H9 (cell line): ENCODE results near the gene DCAF17. TPM values are rescaled to one million over a fixed set of nuclear protein-coding genes. Genes with fewer than 3 reads are reported as not detected.

Source experiments
- DNase-seq: peaks from one replicate; pipeline ENCODE4 v3.0.0-alpha.2; 2017
- H2AFZ ChIP-seq: one replicate; pipeline ENCODE4 v1.6.1; 2013; ENCODE audit warnings: mild to moderate bottlenecking, low read length, control low read depth, moderate library complexity
- H2AK5ac ChIP-seq: 2 replicates; pipeline ENCODE4 v1.6.1; 2013; ENCODE audit warnings: low read length, control low read depth, mixed read lengths; ENCODE audit not compliant: insufficient read length
- H2BK120ac ChIP-seq: one replicate; pipeline ENCODE4 v1.6.1; 2013; ENCODE audit warnings: low read depth, mild to moderate bottlenecking, low read length, control low read depth, inconsistent platforms; ENCODE audit not compliant: poor library complexity, severe bottlenecking
- H2BK12ac ChIP-seq: 2 replicates; pipeline ENCODE4 v1.6.1; 2013; ENCODE audit warnings: low read length, control low read depth, mixed read lengths, low read depth; ENCODE audit not compliant: insufficient read length
- H2BK15ac ChIP-seq: 2 replicates; pipeline ENCODE4 v1.6.1; 2013; ENCODE audit warnings: low read depth, low read length, control low read depth
- H2BK20ac ChIP-seq: one replicate; pipeline ENCODE4 v1.6.1; 2013; ENCODE audit warnings: low read depth, mild to moderate bottlenecking, low read length, control low read depth, inconsistent platforms; ENCODE audit not compliant: poor library complexity, severe bottlenecking
- H2BK5ac ChIP-seq: 2 replicates; pipeline ENCODE4 v1.6.1; 2013; ENCODE audit warnings: low read length, control low read depth, mixed read lengths; ENCODE audit not compliant: insufficient read length
- H3K14ac ChIP-seq: 2 replicates; pipeline ENCODE4 v1.6.1; 2013; ENCODE audit warnings: low read length, control low read depth; ENCODE audit not compliant: insufficient read depth
- H3K18ac ChIP-seq: 2 replicates; pipeline ENCODE4 v1.6.1; 2013; ENCODE audit warnings: low read depth, mild to moderate bottlenecking, mixed read lengths, low read length, control low read depth; ENCODE audit not compliant: insufficient read length
- H3K23ac ChIP-seq: 2 replicates; pipeline ENCODE4 v1.6.1; 2013; ENCODE audit warnings: low read length, control low read depth, mixed read lengths, low read depth; ENCODE audit not compliant: insufficient read length
- H3K23me2 ChIP-seq: 2 replicates; pipeline ENCODE4 v1.6.1; 2013; ENCODE audit warnings: low read depth, mild to moderate bottlenecking, mixed read lengths, low read length, control low read depth; ENCODE audit not compliant: insufficient read length, poor library complexity, severe bottlenecking
- H3K27ac ChIP-seq: 2 replicates; pipeline ENCODE4 v1.5.1; 2013; ENCODE audit warnings: low read length, control low read depth, mixed read lengths, low read depth; ENCODE audit not compliant: insufficient read length
- H3K27me3 ChIP-seq: 2 replicates; pipeline ENCODE4 v1.6.1; 2013; ENCODE audit warnings: low read length, control low read depth, inconsistent platforms; ENCODE audit not compliant: insufficient read depth
- H3K4ac ChIP-seq: 2 replicates; pipeline ENCODE4 v1.6.1; 2013; ENCODE audit warnings: low read depth, mild to moderate bottlenecking, control low read depth, inconsistent platforms, low read length, moderate library complexity
- H3K4me1 ChIP-seq: 2 replicates; pipeline ENCODE4 v1.6.1; 2013; ENCODE audit warnings: low read length, control low read depth, inconsistent platforms; ENCODE audit not compliant: insufficient read depth
- H3K4me2 ChIP-seq: 2 replicates; pipeline ENCODE4 v1.6.1; 2013; ENCODE audit warnings: low read length, control low read depth, mixed read lengths; ENCODE audit not compliant: insufficient read length, insufficient read depth
- H3K56ac ChIP-seq: 2 replicates; pipeline ENCODE4 v1.6.1; 2013; ENCODE audit warnings: low read depth, mild to moderate bottlenecking, mixed read lengths, low read length, control low read depth; ENCODE audit not compliant: insufficient read length
- H3K79me1 ChIP-seq: 2 replicates; pipeline ENCODE4 v1.6.1; 2013; ENCODE audit warnings: low read depth, mild to moderate bottlenecking, moderate library complexity, low read length, control low read depth, inconsistent platforms; ENCODE audit not compliant: insufficient read depth, poor library complexity, severe bottlenecking
- H3K79me2 ChIP-seq: 2 replicates; pipeline ENCODE4 v1.6.1; 2013; ENCODE audit warnings: low read length, control low read depth, inconsistent platforms; ENCODE audit not compliant: insufficient read depth
- H3K9ac ChIP-seq: 2 replicates; pipeline ENCODE4 v1.6.1; 2013; ENCODE audit warnings: low read length, control low read depth, mixed read lengths; ENCODE audit not compliant: insufficient read length; ENCODE audit errors: extremely low read depth
- H3K9me3 ChIP-seq: one replicate; pipeline ENCODE4 v1.6.1; 2013; ENCODE audit warnings: low read depth, low read length, inconsistent platforms; ENCODE audit not compliant: control insufficient read depth
- H3T11ph ChIP-seq: one replicate; pipeline ENCODE4 v1.6.1; 2013; ENCODE audit warnings: mild to moderate bottlenecking, low read length, control low read depth, inconsistent platforms
- H4K20me1 ChIP-seq: one replicate; pipeline ENCODE4 v1.6.1; 2013; ENCODE audit not compliant: control insufficient read depth, insufficient read length, insufficient read depth
- H4K5ac ChIP-seq: 2 replicates; pipeline ENCODE4 v1.6.1; 2013; ENCODE audit warnings: low read depth, mild to moderate bottlenecking, mixed read lengths, low read length, control low read depth; ENCODE audit not compliant: insufficient read length
- H4K8ac ChIP-seq: replicated peaks from 2 replicates; pipeline ENCODE4 v1.6.1; 2013; ENCODE audit warnings: low read length, control low read depth, mixed read lengths, low read depth; ENCODE audit not compliant: insufficient read length
- H4K91ac ChIP-seq: 2 replicates; pipeline ENCODE4 v1.6.1; 2013; ENCODE audit warnings: low read depth, mild to moderate bottlenecking, moderate library complexity, mixed read lengths, low read length, control low read depth; ENCODE audit not compliant: insufficient read length
- H3K27ac Mint-ChIP-seq, 3 experiments: 2 replicates in 2 of 3; 3 replicates in 1 of 3; pipeline ENCODE4 v1.8.0; 2020 to 2021; ENCODE audit warnings: mixed read lengths in 3 of 3, mild to moderate bottlenecking in 1 of 3, moderate library complexity in 1 of 3
- H3K27me3 Mint-ChIP-seq: 2 replicates; pipeline ENCODE4 v1.8.0; 2021; ENCODE audit warnings: low read depth, mild to moderate bottlenecking, moderate library complexity, mixed read lengths
- H3K36me3 Mint-ChIP-seq, 3 experiments: 2 replicates in 2 of 3; 3 replicates in 1 of 3; pipeline ENCODE4 v1.8.0; 2020 to 2021; ENCODE audit warnings: low read depth in 3 of 3, mixed read lengths in 3 of 3; ENCODE audit not compliant: insufficient read depth in 1 of 3
- H3K4me1 Mint-ChIP-seq, 2 experiments: 2 replicates each; pipeline ENCODE4 v1.8.0; 2020; ENCODE audit warnings: mixed read lengths in 2 of 2
- H3K4me3 Mint-ChIP-seq, 2 experiments: 2 replicates in 1 of 2; 3 replicates in 1 of 2; pipeline ENCODE4 v1.8.0; 2020 to 2021; ENCODE audit warnings: mild to moderate bottlenecking in 2 of 2, mixed read lengths in 2 of 2, moderate library complexity in 1 of 2
- H3K9me3 Mint-ChIP-seq, 2 experiments: 2 replicates in 1 of 2; 3 replicates in 1 of 2; pipeline ENCODE4 v1.8.0; 2020; ENCODE audit warnings: mild to moderate bottlenecking in 2 of 2, mixed read lengths in 2 of 2, moderate library complexity in 1 of 2
- WGBS: extraction: QIAGEN DNeasy Blood & Tissue Kit; methylation state at CpG from one replicate; pipeline ENCODE4 v1.1.7; 2013; ENCODE audit warnings: missing lambda C conversion rate, low lambda C conversion rate, mixed read lengths; ENCODE audit not compliant: insufficient read length; ENCODE audit errors: extremely low coverage; 5-methylcytosine and 5-hydroxymethylcytosine counted together
- total RNA-seq: library from RNA; stranded (reverse); gene quantifications from 2 replicates; pipeline ENCODE4 v1.2.1, GENCODE V29; 2021
- TF ChIP-seq, protein P1 (sequence below): fragments of 200-600 bp; sonication (generic); conservative IDR thresholded peaks from 3 replicates; pipeline ENCODE4 v1.8.0; 2021; ENCODE audit warnings: antibody characterized with exemption, mild to moderate bottlenecking

DCAF17 gene
- total RNA-seq, 1 experiment from 2014 or later = 28.1 TPM

DNA sequence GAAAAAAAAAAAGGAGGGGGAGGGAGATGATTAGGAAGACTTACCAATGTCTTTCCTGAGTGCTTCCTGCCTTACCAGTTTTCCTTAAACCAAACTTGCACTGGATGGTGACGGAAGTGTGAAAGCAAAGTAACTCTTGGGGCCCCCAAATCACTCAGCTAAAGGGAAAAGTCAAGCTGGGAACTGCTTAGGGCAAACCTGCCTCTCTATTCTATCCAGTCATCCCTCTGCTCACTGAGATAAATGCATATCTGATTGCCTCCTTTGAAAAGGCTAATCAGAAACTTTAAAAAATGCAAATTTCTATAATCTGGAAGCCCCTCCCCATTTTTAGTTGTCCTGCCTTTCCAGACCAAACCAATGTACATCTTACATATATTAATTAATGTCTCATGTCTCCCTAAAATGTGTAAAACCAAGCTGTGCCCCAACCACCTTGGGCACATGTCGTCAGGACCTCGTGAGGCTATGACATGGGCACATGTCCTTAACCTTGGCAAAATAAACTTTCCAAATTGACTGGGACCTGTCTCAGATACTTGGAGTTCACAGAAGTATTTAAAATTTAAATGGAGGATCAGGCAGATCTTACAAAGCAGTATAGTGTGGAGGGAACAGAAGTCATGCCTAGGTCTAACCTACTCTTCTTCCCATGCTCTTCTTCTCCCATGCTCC lies 81.0 kb downstream of the DCAF17 start:
- H3K4ac ChIP-seq = no peak overlapping the region
- H3K79me1 ChIP-seq = no peaks in the 10 kb centered on the region
- no peaks in the 10 kb centered on the region for H4K20me1 ChIP-seq
- peaks cover 4% of the 10 kb centered on the region; the same call in 1 of the 2 replicates for H3K4me1 ChIP-seq
- peaks cover 0 to 6% of the 10 kb centered on the region in 2 experiments; a peak in 1 of 5 replicates for H3K9me3 Mint-ChIP-seq
- H3K18ac ChIP-seq = no peak overlapping the region
- no peaks in the 10 kb centered on the region for H3K23me2 ChIP-seq
- no peak overlapping the region for H3K56ac ChIP-seq
- no peak overlapping the region for H3K27ac ChIP-seq
- no peak overlapping the region for H4K8ac ChIP-seq
- no peaks in the 10 kb centered on the region for H3K27me3 ChIP-seq
- H2AFZ ChIP-seq = no peak overlapping the region
- H3K4me1 Mint-ChIP-seq = peaks cover 25 to 27% of the 10 kb centered on the region in 2 experiments
- H3K4me2 ChIP-seq = no peak overlapping the region
- peaks cover 0 to 5% (median 3%) of the 10 kb centered on the region in 3 experiments; a peak in 4 of 7 replicates for H3K36me3 Mint-ChIP-seq
- no peak overlapping the region for H2BK5ac ChIP-seq
- no peak overlapping the region for H3K27ac Mint-ChIP-seq
- H3K9ac ChIP-seq = no peak overlapping the region
- H3K4me3 Mint-ChIP-seq = no peak overlapping the region
- no peak overlapping the region for H3T11ph ChIP-seq
- no peak overlapping the region for H2BK15ac ChIP-seq
- peaks cover 17% of the 10 kb centered on the region for H3K27me3 Mint-ChIP-seq
- no peak overlapping the region for H4K5ac ChIP-seq
- no peak overlapping the region for H2BK12ac ChIP-seq
- no peak overlapping the region for H2AK5ac ChIP-seq
- no peak overlapping the region for H2BK20ac ChIP-seq
- H3K79me2 ChIP-seq = no peaks in the 10 kb centered on the region
- no CpG with 5 or more reads among the region's 3 CpGs for WGBS
- no peak for DNase-seq
- no peak overlapping the region for H2BK120ac ChIP-seq
- no peak overlapping the region for H3K23ac ChIP-seq
- TF ChIP-seq, protein P1, sequence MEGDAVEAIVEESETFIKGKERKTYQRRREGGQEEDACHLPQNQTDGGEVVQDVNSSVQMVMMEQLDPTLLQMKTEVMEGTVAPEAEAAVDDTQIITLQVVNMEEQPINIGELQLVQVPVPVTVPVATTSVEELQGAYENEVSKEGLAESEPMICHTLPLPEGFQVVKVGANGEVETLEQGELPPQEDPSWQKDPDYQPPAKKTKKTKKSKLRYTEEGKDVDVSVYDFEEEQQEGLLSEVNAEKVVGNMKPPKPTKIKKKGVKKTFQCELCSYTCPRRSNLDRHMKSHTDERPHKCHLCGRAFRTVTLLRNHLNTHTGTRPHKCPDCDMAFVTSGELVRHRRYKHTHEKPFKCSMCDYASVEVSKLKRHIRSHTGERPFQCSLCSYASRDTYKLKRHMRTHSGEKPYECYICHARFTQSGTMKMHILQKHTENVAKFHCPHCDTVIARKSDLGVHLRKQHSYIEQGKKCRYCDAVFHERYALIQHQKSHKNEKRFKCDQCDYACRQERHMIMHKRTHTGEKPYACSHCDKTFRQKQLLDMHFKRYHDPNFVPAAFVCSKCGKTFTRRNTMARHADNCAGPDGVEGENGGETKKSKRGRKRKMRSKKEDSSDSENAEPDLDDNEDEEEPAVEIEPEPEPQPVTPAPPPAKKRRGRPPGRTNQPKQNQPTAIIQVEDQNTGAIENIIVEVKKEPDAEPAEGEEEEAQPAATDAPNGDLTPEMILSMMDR = no peak
- H4K91ac ChIP-seq = no peak overlapping the region
- H3K9me3 ChIP-seq = no peaks in the 10 kb centered on the region
- no peak overlapping the region for H3K14ac ChIP-seq
